ENCODE data around the gene SNCG. TPM values are rescaled to one million over a fixed set of nuclear protein-coding genes. Genes with fewer than 3 reads are reported as not detected.

The SNCG gene
- total RNA-seq, 1 experiment from 2014 or later, result not detected

DNA sequence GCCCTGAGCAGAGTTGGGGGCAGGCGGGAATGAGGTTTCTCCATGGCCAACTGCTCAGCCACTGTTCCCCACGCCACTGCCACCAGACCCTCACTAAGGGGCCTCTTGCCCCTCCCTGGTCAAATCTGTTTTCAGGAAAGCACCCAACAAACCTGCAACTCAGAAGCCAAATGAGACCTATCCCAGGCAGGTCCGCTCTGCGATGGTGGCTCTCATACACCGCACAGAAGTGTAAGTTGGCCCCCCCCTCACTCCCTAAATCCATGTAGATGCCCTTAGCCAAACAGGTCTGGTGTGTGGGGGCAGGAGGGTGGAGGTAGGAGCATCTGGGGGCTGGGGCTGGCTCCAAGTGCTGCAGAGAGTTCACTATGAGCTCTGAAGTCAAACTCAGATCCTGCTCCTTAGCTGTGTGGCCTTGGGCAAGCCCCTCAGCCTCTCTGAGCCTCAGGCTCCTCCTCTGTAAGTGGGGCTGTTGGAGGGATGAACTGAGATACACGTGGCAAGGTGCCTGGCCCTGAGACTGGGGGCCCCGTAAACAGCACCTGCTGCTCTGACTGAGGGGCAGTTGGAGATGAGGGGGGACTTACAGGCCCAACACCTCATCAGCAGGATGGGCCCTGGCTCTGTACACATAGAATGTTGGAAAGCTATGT lies 2.1 kb upstream of the SNCG start:
- Histone ChIP-seq H3K27ac (ENCODE audit: low read depth, low read length, poor library complexity, severe bottlenecking) (no peak overlapping the region), H3K9me3 (ENCODE audit: low read depth, low read length, poor library complexity, severe bottlenecking) (no peaks in the 10 kb centered on the region), H3K4me1 (ENCODE audit: insufficient read depth, low read length, poor library complexity, severe bottlenecking) (peaks cover 25% of the 10 kb centered on the region), H3K4me3 (ENCODE audit: low read depth, low read length, poor library complexity, severe bottlenecking) (no peak overlapping the region), H3K36me3 (ENCODE audit: insufficient read depth, low read length, poor library complexity, severe bottlenecking) (no peaks in the 10 kb centered on the region), H3K27me3 (replicated peaks; ENCODE audit: insufficient read depth, low read depth, low read length, poor library complexity) (no peaks in the 10 kb centered on the region)
- no peak for DNase-seq (ENCODE audit: low spot score)
- CTCF ChIA-PET, result no interaction called here
- POLR2A ChIA-PET (ENCODE audit: low non-redundant PET), result no interaction called here
- no TSS peak for BruUV-seq (replicated peaks)
- intact Hi-C loops (cut with micrococcal nuclease; ENCODE audit: unreplicated experiment), result no loop called here
- TF ChIP-seq, protein P1, sequence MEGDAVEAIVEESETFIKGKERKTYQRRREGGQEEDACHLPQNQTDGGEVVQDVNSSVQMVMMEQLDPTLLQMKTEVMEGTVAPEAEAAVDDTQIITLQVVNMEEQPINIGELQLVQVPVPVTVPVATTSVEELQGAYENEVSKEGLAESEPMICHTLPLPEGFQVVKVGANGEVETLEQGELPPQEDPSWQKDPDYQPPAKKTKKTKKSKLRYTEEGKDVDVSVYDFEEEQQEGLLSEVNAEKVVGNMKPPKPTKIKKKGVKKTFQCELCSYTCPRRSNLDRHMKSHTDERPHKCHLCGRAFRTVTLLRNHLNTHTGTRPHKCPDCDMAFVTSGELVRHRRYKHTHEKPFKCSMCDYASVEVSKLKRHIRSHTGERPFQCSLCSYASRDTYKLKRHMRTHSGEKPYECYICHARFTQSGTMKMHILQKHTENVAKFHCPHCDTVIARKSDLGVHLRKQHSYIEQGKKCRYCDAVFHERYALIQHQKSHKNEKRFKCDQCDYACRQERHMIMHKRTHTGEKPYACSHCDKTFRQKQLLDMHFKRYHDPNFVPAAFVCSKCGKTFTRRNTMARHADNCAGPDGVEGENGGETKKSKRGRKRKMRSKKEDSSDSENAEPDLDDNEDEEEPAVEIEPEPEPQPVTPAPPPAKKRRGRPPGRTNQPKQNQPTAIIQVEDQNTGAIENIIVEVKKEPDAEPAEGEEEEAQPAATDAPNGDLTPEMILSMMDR (conservative IDR thresholded peaks at IDR 0.05; ENCODE audit: low read depth, low read length), result no peak
- no peak for TF ChIP-seq EZH2 (IDR thresholded peaks at IDR 0.05; ENCODE audit: borderline replicate concordance, low read depth, low read length, poor library complexity, severe bottlenecking)

DNA sequence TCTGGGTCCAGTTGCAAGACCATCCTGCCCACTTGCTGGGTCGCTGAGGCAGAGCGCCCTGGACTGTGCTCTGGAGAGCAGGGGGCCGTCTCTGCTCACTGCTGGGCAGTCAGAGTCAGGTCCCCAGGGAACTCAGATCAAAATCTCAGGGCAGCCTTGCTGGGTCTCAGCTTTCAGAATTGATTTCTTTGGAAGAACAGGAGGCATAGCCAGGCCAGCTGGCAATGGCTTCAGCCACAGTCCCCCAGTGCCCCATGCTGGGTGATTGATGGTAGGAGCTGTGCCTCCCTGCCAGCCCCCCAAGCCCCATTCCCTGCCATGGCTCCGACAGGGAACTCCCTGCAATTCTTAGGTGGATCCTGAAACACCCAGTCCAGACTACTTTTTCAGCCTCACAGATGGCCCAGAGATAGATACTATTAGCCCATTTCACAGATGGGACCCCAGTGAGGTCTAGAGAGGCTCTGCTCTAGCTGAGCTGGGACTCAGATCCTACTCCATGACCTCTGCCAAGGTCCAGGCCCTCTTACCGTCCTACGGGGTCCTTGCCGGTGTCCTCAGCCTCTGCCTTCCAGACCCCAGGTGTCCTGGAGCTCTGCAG lies 1.5 kb upstream of the SNCG start:
- H3K36me3 ChIP-seq (ENCODE audit: insufficient read depth, low read length, poor library complexity, severe bottlenecking), result no peaks in the 10 kb centered on the region
- intact Hi-C loops (cut with micrococcal nuclease; ENCODE audit: unreplicated experiment), result no loop called here
- DNase-seq (ENCODE audit: low spot score), result no peak
- no peak overlapping the region for H3K27ac ChIP-seq (ENCODE audit: low read depth, low read length, poor library complexity, severe bottlenecking)
- POLR2A ChIA-PET (ENCODE audit: low non-redundant PET), result no interaction called here
- BruUV-seq (replicated peaks), result no TSS peak
- H3K27me3 ChIP-seq (replicated peaks; ENCODE audit: insufficient read depth, low read depth, low read length, poor library complexity), result no peaks in the 10 kb centered on the region
- peaks cover 25% of the 10 kb centered on the region for H3K4me1 ChIP-seq (ENCODE audit: insufficient read depth, low read length, poor library complexity, severe bottlenecking)
- H3K4me3 ChIP-seq (ENCODE audit: low read depth, low read length, poor library complexity, severe bottlenecking), result no peak overlapping the region
- no peaks in the 10 kb centered on the region for H3K9me3 ChIP-seq (ENCODE audit: low read depth, low read length, poor library complexity, severe bottlenecking)
- CTCF ChIA-PET, result no interaction called here
- TF ChIP-seq, protein P1 (conservative IDR thresholded peaks at IDR 0.05; ENCODE audit: low read depth, low read length), result no peak
- TF ChIP-seq EZH2 (IDR thresholded peaks at IDR 0.05; ENCODE audit: borderline replicate concordance, low read depth, low read length, poor library complexity, severe bottlenecking), result no peak

DNA sequence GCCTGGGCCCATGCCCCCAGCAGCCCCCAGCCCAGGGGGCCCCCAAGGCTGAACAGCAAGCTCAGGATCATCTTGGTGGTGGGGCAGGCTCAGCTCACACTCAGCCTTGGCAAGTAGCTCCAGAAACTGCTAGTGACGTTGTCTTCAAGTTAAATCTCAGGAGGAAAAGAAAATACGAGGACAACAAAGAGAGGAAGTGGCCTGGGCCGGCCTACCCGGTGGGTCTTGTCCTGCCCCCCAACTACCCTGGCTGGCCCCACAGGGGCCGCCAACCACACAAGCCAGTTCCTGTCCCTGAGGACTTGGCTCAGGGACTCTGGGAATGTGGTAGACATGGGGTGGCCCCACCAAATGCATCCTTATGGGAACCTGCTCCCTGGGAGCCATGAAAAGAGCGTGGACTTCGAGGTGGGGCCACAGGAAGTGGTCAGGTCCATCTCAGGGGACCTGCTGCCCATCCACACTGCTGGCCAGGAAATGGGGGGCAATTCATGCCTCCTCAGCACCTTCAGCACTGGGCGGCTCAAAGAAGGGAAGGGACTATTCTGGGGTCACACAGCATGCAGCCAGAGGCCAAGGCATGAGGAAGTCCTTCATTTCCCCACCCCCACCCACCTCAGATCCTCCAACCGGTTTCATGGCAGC lies 806 bp upstream of the SNCG start, which contains the start of gene MMRN2:
TSS of gene MMRN2 (minus strand) at position 145 of the 645 bp plus-strand sequence. CDS start at position 71, 74 bp downstream.
- POLR2A ChIA-PET (ENCODE audit: low non-redundant PET), result no interaction called here

More for the DNA sequence above, 806 bp upstream of the SNCG start, which contains the start of gene MMRN2:
- H3K4me3 ChIP-seq (ENCODE audit: low read depth, low read length, poor library complexity, severe bottlenecking), result no peak within 1 kb of the TSS
- no peak for DNase-seq (ENCODE audit: low spot score)
- H3K9me3 ChIP-seq (ENCODE audit: low read depth, low read length, poor library complexity, severe bottlenecking), result no peaks in the 10 kb centered on the region
- TF ChIP-seq, protein P1 (conservative IDR thresholded peaks at IDR 0.05; ENCODE audit: low read depth, low read length), result no peak
- no peak for TF ChIP-seq EZH2 (IDR thresholded peaks at IDR 0.05; ENCODE audit: borderline replicate concordance, low read depth, low read length, poor library complexity, severe bottlenecking)
- no TSS peak for BruUV-seq (replicated peaks)
- no peaks in the 10 kb centered on the region for H3K36me3 ChIP-seq (ENCODE audit: insufficient read depth, low read length, poor library complexity, severe bottlenecking)
- H3K4me1 ChIP-seq (ENCODE audit: insufficient read depth, low read length, poor library complexity, severe bottlenecking), result peaks cover 25% of the 10 kb centered on the region
- no peaks in the 10 kb centered on the region for H3K27me3 ChIP-seq (replicated peaks; ENCODE audit: insufficient read depth, low read depth, low read length, poor library complexity)
- H3K27ac ChIP-seq (ENCODE audit: low read depth, low read length, poor library complexity, severe bottlenecking), result no peak within 1 kb of the TSS
- intact Hi-C loops (cut with micrococcal nuclease; ENCODE audit: unreplicated experiment), result no loop called here
- CTCF ChIA-PET, result no interaction called here

Data from A673 (cell line).